Inferior parietal cortex (tissue), 1 donor: ENCODE results near the gene ILF3.
"Not testable (repeated sequence)": the region's sequence is repeated elsewhere in the genome, so short reads cannot be mapped to it uniquely, and the experiment has no call there.

ENCODE experiments used
- DNase-seq: peaks from one replicate; pipeline ENCODE4 v3.0.0-alpha.2; 2016; ENCODE audit errors: extremely low spot score

Gene ILF3

GRCh38 chr19:10675214-10675613 is 21.1 kb downstream of the ILF3 start:
- DNase-seq: not testable (repeated sequence)

DNA sequence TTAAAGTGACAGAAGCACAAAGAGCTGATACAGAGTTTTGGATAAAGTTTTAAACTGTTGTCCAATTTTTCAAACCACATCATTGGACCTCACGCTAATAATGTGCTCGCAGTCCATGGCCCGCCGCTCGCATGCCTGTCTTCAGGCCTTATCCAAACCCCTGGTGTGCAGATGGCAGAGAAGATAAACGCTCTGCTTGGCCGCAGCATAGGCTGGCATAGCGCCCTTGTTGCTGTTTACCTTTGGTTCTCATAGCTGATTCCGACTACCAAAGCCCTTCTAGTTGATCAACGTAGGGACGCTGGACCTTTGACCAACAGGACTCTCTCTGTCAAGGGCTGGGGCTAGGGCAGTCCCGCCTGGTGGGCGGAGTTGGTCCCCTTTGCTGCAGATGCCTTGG is 23.6 kb downstream of the ILF3 start:
- no peak for DNase-seq

- DNase-seq: no peak
Measured at GRCh38 chr19:10678813-10679212, 24.7 kb downstream of the ILF3 start.

DNA sequence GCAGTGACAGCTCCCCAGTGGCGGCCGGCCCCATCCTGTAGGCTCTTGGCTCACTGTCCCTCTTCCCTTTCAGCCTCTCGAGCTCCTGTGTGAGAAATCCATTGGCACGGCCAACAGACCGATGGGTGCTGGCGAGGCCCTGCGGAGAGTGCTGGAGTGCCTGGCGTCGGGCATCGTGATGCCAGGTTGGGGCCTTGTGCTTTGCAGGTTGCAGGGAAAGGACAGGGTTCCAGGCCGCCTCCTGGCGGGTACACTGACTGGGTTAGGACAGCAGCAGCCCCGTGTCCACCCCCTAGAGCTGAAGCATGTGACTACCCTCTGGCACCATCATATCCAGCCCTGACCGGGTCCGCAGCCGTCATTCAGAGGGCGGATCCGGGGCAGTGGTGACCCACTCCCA is 25.6 kb downstream of the ILF3 start:
- DNase-seq: no peak

DNA sequence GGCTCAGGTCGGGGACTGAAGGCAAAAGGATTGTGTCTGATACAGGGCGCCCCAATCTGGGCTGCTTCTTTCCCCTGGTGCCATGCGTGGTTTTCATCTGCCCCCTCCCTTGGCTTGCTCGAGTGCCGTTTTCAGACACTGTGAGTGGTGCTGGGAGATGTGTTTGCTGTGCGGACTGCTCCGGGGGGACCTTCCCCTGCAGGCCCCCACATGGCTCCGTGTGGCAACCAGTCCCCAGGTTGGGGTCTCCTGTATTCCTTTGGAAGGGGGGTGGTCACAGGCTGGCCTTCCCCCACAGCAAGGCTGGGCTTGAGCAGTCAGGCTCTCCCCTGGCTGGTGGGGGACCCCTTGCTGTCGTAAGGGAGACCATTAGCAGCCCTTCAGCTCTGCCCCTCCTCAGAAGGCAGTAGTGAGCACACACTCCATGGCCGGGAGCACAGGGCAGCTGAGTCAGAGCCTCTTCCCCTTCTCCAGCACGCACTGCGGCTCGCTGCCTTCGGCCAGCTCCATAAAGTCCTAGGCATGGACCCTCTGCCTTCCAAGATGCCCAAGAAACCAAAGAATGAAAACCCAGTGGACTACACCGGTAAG is 26.5 kb downstream of the ILF3 start:
- DNase-seq: no peak

DNA sequence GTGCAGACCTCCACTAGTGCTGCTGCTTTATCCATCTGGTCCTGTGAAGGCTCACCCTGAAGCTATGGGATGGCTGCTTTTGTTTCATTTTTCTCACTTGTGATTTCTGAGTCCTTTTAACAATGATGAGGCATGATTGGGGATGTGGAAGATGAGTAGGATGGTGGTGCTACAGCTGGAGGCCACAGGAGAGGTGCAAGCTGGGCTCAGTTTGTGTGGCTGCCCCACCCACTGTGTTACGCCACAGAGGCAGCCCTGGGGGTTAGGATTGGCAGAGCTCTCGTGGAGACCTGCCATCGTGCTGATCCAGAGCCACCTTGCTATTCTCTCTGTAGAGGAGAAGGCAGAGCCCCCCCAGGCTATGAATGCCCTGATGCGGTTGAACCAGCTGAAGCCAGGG is 27.5 kb downstream of the ILF3 start:
- no peak for DNase-seq

- no peak for DNase-seq
Measured at GRCh38 chr19:10682397-10683063, 28.4 kb downstream of the ILF3 start.

- no peak for DNase-seq
Measured at GRCh38 chr19:10683064-10683426, 28.9 kb downstream of the ILF3 start.

DNA sequence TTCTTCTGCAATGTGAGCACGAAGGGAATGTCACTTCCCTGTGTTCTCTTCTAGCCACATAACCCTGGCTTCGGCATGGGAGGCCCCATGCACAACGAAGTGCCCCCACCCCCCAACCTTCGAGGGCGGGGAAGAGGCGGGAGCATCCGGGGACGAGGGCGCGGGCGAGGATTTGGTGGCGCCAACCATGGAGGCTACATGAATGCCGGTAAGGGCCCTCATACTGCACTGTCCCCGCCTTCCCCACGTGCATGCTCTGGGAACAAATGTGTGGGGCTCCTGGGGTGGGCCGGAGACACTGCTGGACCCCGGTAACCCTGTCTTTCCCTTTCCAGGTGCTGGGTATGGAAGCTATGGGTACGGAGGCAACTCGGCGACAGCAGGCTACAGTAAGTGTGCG is 29.4 kb downstream of the ILF3 start:
- no peak for DNase-seq

- DNase-seq: no peak
Measured at GRCh38 chr19:10685210-10685609, 31.1 kb downstream of the ILF3 start.

DNA sequence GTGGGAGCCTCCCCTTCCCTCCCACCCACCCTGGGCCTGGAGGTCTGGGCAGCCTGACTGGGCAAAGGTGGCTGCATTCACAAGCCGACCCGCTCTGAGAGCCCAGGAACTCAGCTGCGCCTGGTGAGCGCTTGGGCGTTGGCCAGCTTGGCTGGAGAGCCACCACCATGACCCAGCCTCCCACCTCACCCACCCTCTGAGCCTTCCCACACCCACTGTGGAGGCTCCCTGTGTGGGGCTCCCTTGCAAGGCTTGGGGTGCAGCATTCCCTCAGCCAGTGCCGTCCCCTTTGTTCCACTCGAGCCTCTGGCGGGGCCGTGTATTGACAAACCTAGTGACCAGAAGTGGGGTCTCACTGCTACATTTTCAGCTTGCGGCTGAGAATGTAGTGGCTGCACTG is 32.0 kb downstream of the ILF3 start:
- no peak for DNase-seq

DNA sequence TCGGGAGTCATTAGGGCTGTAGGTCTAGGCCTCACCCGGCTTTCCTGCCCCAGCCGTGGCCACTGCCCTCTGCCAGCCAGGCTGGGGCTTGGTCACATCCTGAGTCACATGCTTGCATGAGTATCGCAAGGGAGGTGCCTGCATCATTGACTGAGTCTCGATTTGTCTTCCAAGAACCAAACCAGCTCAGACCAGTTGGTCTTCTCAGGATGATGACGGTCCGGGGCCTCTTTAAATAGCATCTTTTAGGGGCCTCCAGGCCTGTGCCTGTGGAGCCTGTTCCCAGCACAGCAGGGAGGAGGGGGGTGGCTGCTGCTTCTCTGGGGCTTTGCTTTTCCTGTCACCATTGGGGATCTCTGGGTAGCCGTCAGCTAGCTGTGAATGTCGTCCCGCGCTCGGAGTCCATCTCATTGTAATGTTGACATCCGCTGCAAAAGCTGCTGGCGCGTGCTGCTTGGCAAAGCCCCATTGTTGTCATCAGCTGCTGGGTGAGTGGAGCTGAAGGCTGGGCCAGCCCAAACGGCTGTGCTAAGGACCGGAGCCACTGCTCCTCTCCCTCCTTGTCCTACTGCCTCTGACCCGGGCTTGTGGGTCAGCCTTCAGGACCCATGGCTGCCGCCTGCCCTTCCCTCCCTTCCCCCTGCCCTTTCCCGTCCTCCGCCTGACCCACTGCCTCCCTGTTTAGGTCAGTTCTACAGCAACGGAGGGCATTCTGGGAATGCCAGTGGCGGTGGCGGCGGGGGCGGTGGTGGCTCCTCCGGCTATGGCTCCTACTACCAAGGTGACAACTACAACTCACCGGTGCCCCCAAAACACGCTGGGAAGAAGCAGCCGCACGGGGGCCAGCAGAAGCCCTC is 32.7 kb downstream of the ILF3 start:
- DNase-seq: peak; percentile 76

- no peak for DNase-seq
Measured at GRCh38 chr19:10687518-10688288, 33.6 kb downstream of the ILF3 start.

DNA sequence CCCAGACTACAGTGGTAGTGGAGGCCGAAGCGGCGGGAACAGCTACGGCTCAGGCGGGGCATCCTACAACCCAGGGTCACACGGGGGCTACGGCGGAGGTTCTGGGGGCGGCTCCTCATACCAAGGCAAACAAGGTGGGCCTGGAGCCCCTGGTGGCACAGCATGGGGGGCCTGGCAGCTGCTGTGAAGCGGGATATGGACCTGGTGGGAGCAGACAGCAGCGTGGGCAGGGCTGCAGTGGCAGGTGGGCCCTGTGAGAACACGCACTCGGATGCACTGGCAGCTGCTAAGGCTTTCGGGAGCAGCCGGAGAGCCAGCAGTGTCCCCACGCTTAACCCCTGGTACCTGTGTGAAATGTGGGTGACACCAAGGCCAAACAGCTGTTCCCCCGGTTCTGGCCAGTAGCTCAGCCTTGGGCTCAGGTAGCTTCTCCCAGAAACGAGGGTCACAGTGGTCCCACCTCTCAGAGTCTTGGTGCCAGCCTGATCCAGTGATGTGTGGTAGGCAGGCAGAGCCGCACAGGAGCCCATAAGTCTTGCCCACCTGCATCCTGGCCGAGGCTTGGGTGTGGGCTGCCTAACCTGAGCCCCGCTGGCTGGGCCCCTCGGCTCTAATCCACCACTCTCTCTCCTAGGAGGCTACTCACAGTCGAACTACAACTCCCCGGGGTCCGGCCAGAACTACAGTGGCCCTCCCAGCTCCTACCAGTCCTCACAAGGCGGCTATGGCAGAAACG is 34.6 kb downstream of the ILF3 start:
- no peak for DNase-seq

GRCh38 chr19:10690341-10690781 is 36.2 kb downstream of the ILF3 start:
- DNase-seq: no peak

DNA sequence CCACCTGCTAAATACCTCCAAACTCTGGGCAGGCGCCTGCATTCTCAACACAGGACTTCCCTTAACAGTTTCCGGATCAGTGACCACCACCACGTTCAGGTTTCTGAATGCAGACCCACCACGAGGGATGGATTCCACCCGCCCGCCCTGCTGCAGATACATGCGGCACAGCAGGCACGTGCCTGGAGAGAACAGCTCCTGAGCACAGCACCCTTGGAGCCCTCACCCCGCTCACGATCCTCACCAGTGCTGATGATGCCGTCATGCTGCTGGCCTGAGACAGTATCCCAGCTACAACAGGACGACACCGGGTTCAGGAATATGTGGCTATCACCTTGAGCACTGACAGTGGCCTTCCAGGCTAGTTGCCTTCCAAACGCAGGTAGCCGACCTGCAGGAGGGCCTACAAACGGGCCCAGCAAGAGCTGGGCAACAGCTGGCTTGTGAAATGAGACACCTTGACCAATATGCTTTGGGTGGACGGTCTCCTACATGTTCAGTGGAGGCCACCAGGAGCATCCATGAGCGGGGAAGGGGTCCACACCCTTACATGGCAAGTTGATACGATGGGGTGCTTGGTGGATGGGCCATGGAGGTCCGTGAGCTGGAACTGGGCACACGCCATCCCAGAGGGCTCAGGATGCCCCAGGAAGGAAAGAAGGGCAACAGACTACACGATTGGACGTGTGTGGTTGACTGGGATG is 37.2 kb downstream of the ILF3 start:
- no peak for DNase-seq

DNA sequence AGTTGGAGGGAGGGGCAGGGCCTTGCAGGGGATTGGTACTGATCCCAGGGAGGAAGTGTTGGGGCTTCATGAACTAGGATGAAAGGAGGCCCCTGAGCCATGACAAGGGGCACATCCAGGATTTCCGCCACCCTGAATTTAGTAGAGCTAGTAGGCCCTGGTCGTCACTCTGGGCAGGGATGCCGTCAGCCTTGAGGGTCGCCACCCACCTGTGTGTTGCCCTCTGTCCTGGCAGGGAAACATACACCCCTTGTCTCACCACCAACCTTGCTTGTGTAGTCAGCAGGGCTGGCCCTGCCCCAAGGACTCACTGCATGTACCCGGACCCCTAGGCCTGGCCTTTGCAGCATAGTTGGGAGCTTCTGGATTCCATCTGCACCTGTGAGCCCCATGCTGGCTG is 37.7 kb downstream of the ILF3 start:
- DNase-seq: no peak

- no peak for DNase-seq
Measured at GRCh38 chr19:10692673-10693264, 38.6 kb downstream of the ILF3 start.

GRCh38 chr19:10694706-10695307 is 40.7 kb downstream of the ILF3 start:
- DNase-seq: no peak
